NCI-H146 treated with DMSO at 0.1 percent for 48 hours (cell line): ENCODE measurements around the gene ZNF219.

Experiments used
- DNase-seq: peaks from one replicate; lab custom pipeline; 2025; ENCODE audit not compliant: unreplicated experiment; lab: John Stamatoyannopoulos, UW

The ZNF219 gene

GRCh38 chr14:21070083-21070609 is 28.3 kb downstream of the ZNF219 start, which contains the start of gene ARHGEF40:
ARHGEF40 (plus strand) TSS chr14:21070304; CDS start chr14:21070397, 93 bp downstream.
- DNase-seq, result no peak

GRCh38 chr14:21069388-21070082 is 28.9 kb downstream of the ZNF219 start:
- no peak for DNase-seq

- peak; percentile 50 for DNase-seq
Measured at GRCh38 chr14:21068521-21069387, 29.7 kb downstream of the ZNF219 start.

- DNase-seq, result peak; percentile 28
Measured at GRCh38 chr14:21066882-21067502, 31.5 kb downstream of the ZNF219 start.

GRCh38 chr14:21063479-21063878 is 35.0 kb downstream of the ZNF219 start:
- no peak for DNase-seq

GRCh38 chr14:21061347-21061668 is 37.1 kb downstream of the ZNF219 start:
- no peak for DNase-seq

- DNase-seq, result no peak
Measured at GRCh38 chr14:21060614-21061346, 37.7 kb downstream of the ZNF219 start.

- DNase-seq, result no peak
Measured at GRCh38 chr14:21059842-21060613, 38.4 kb downstream of the ZNF219 start.

- DNase-seq, result no peak
Measured at GRCh38 chr14:21058903-21059302, 39.6 kb downstream of the ZNF219 start.

GRCh38 chr14:21057803-21058675 is 40.4 kb downstream of the ZNF219 start, which contains the start of gene RNASE8:
RNASE8 (plus strand) TSS chr14:21057822; CDS start chr14:21057893, 71 bp downstream.
- no peak for DNase-seq

GRCh38 chr14:21056520-21057163 is 41.8 kb downstream of the ZNF219 start:
- DNase-seq, result no peak

GRCh38 chr14:21055432-21056117 is 42.9 kb downstream of the ZNF219 start:
- no peak for DNase-seq

GRCh38 chr14:21054768-21055145 is 43.7 kb downstream of the ZNF219 start:
- DNase-seq, result no peak

GRCh38 chr14:21054123-21054767 is 44.2 kb downstream of the ZNF219 start:
- no peak for DNase-seq

- DNase-seq, result no peak
Measured at GRCh38 chr14:21053184-21054122, 45.0 kb downstream of the ZNF219 start.

GRCh38 chr14:21050597-21050996 is 47.9 kb downstream of the ZNF219 start:
- DNase-seq, result no peak
